Progenitor cell of endocrine pancreas (in vitro differentiated cells): ENCODE results near the gene MACF1. TPM values are rescaled to one million over a fixed set of nuclear protein-coding genes. Genes with fewer than 3 reads are reported as not detected.

Experiments used
- DNase-seq: peaks from one replicate; pipeline ENCODE4 v3.0.0; 2021; ENCODE audit warnings: low spot score; ENCODE audit not compliant: unreplicated experiment
- H3K27ac Mint-ChIP-seq: 2 replicates; pipeline ENCODE4 v1.8.0; 2021; ENCODE audit warnings: mild to moderate bottlenecking, moderate library complexity, mixed read lengths
- H3K27me3 Mint-ChIP-seq: 2 replicates; pipeline ENCODE4 v1.8.0; 2021; ENCODE audit warnings: mixed read lengths
- H3K36me3 Mint-ChIP-seq: 2 replicates; pipeline ENCODE4 v1.8.0; 2022; ENCODE audit warnings: mixed read lengths; ENCODE audit not compliant: insufficient read depth
- H3K4me1 Mint-ChIP-seq: 2 replicates; pipeline ENCODE4 v1.8.0; 2021; ENCODE audit warnings: low read depth, mixed read lengths
- H3K4me3 Mint-ChIP-seq: 2 replicates; pipeline ENCODE4 v1.8.0; 2021; ENCODE audit warnings: low read depth, mild to moderate bottlenecking, moderate library complexity, mixed read lengths
- H3K9me3 Mint-ChIP-seq: 2 replicates; pipeline ENCODE4 v1.8.0; 2021; ENCODE audit warnings: low read depth, mixed read lengths
- total RNA-seq: library from RNA; stranded (reverse); gene quantifications from 2 replicates; pipeline ENCODE4 v1.2.1, GENCODE V29; 2021
- TF ChIP-seq, protein P1 (sequence below): fragments of 200-600 bp; sonication (generic); IDR thresholded peaks from one replicate; pipeline ENCODE4 v1.5.0; 2021; ENCODE audit warnings: antibody characterized with exemption, mild to moderate bottlenecking; ENCODE audit not compliant: unreplicated experiment

Gene MACF1
- total RNA-seq, 1 donor from 2014 or later = 241 TPM

DNA sequence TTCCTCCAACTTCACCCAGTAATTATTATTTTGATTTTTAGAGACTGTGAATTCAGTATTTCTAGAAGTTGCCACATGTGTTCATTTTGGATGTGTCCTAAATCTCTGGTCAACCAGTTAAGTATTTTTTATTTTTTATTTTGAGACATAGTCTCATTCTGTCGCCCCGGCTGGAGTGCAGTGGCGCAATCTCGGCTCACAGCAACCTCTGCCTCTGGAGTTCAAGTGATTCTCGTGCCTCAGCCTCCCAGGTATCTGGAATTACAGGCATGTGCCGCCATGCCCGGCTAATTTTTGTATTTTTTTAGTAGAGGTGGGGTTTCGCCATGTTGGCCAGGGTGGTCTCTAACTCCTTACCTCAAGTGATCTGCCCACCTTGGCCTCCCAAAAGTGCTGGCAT, 8.0 kb downstream of the MACF1 start:
- no peaks in the 10 kb centered on the region for H3K9me3 Mint-ChIP-seq
- no peak for DNase-seq
- no peak overlapping the region for H3K4me3 Mint-ChIP-seq
- no peaks in the 10 kb centered on the region for H3K27me3 Mint-ChIP-seq
- peak overlapping the region; percentile 56 for H3K27ac Mint-ChIP-seq
- H3K4me1 Mint-ChIP-seq = peaks cover 24% of the 10 kb centered on the region
- no peaks in the 10 kb centered on the region for H3K36me3 Mint-ChIP-seq
- TF ChIP-seq, protein P1, sequence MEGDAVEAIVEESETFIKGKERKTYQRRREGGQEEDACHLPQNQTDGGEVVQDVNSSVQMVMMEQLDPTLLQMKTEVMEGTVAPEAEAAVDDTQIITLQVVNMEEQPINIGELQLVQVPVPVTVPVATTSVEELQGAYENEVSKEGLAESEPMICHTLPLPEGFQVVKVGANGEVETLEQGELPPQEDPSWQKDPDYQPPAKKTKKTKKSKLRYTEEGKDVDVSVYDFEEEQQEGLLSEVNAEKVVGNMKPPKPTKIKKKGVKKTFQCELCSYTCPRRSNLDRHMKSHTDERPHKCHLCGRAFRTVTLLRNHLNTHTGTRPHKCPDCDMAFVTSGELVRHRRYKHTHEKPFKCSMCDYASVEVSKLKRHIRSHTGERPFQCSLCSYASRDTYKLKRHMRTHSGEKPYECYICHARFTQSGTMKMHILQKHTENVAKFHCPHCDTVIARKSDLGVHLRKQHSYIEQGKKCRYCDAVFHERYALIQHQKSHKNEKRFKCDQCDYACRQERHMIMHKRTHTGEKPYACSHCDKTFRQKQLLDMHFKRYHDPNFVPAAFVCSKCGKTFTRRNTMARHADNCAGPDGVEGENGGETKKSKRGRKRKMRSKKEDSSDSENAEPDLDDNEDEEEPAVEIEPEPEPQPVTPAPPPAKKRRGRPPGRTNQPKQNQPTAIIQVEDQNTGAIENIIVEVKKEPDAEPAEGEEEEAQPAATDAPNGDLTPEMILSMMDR = no peak

DNA sequence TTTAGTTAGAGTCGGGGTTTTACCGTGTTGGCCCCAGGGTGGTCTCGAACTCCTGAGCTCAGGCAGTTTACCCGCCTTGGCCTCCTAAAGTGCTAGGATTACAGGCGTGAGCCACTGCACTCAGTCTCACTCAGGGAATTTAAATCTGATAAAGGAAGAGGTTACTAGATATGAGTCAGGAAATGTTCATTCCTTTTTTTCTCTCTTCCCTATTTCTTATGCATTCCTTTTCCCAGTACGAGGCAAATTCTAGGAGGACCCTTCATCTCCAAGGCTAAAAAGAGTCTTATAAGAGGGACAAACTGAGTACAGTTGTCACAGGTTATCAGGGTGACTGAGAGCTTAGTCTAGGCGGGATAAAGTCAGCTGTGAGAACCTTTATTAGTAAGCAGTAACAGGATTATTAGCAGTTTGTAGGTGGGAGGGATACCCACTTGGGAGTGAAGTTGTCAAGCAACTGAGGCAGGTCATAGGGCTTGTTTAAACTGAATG, 9.1 kb downstream of the MACF1 start:
- H3K27me3 Mint-ChIP-seq = no peaks in the 10 kb centered on the region
- peak overlapping the region; percentile 91 for H3K27ac Mint-ChIP-seq
- H3K9me3 Mint-ChIP-seq = no peaks in the 10 kb centered on the region
- H3K36me3 Mint-ChIP-seq = no peaks in the 10 kb centered on the region
- peak overlapping the region; percentile 1 for H3K4me3 Mint-ChIP-seq
- TF ChIP-seq, protein P1 = no peak
- no peak for DNase-seq
- peaks cover 26% of the 10 kb centered on the region for H3K4me1 Mint-ChIP-seq

DNA sequence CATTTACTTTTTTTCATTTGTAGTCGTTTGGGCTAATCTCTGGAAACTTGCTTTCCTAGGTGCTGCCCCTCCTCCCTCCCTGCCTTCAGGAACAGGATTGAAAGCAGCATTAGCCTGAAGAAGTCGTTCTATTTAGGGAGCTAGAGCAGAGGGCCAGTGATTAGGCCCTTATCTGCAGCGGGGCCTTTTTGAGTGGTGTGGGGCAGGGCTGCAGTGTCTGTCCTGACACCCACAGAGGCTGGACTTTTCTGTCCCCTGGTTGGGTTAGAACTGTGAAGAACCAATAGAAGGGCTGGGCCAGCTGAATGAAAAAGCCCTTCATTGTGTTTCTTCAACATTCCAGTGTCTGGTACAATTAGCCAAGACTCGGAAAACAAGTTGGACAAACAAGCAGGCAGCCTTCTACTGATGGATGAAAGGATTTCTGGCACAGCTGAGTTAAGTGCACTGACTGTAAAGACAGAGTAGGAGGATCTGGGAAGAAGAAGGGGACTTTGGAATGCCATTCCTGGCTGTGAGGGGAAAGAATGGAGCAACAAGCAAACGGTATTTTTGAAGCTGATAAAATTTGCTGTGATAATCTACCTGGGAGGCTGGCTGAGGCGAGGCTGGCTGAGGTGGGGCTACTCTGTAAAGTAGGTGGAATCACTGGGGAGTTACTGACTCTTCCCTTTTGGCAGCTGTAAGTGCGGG, 9.7 kb downstream of the MACF1 start:
- Mint-ChIP-seq H3K36me3 (no peaks in the 10 kb centered on the region), H3K9me3 (no peaks in the 10 kb centered on the region), H3K27ac (peak overlapping the region; percentile 91), H3K4me1 (peaks cover 27% of the 10 kb centered on the region), H3K27me3 (no peaks in the 10 kb centered on the region), H3K4me3 (peak overlapping the region; percentile 7)
- TF ChIP-seq, protein P1 = no peak
- peak; percentile 20 for DNase-seq

DNA sequence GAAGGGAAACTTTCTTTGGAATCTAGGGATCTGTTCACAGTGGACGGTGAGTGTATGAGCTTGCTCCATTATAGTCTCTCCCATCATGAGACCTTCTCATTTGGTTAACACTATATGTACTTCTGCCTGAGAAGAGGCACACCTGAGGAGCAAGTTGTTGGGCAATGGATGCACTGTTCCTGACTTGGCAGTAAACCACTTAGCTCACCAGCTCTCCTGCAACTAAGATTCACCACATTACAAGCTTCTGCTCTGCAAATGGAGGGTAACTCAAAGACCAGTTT, 10.2 kb downstream of the MACF1 start:
- H3K27me3 Mint-ChIP-seq = no peaks in the 10 kb centered on the region
- H3K4me1 Mint-ChIP-seq = peaks cover 30% of the 10 kb centered on the region
- H3K36me3 Mint-ChIP-seq = no peaks in the 10 kb centered on the region
- DNase-seq = no peak
- peak overlapping the region; percentile 91 for H3K27ac Mint-ChIP-seq
- H3K4me3 Mint-ChIP-seq = no peak overlapping the region
- TF ChIP-seq, protein P1 = no peak
- no peaks in the 10 kb centered on the region for H3K9me3 Mint-ChIP-seq

DNA sequence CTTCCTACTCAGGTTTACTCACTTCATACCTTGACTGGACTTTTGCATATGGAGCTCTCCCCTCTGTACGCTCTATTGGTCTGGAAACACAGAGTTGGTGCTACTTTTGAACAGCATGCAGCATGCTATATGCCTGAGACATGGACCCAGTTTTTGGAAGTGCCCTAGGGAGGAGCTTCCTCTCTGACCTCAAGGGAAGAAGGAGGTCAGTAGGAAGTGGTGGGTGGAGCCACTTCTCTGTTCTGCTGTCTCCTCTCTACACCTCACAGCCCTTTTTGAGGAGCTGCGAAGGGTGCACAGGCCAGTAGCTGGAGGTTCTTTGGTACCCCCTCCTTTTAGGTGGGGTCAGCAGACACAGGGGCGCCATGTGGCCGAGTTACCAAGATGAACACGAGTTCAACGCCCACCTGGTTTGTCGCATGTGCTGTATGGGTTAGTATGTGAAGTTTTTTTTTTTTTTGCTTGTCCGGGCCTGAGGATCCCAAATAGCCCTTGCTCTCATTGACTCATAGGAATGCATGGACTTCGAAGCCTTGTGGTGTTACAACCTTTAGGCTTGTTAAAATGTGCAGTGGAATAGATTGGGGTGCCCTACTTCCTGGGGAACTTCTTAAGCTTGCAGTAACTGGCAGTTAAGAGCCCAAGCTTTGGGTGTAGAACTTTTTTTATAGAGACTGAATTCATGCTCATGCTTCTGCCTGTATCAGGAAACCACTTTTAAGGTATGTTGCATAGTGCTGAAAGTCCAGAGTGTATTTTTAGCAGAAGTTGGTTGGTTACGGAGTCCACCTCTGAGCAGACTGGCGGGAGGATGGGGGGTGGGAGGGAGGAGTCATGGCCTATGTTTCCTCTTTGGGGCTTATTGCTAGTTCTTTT, 10.7 kb downstream of the MACF1 start:
- H3K9me3 Mint-ChIP-seq = no peaks in the 10 kb centered on the region
- no peaks in the 10 kb centered on the region for H3K27me3 Mint-ChIP-seq
- H3K4me3 Mint-ChIP-seq = no peak overlapping the region
- H3K4me1 Mint-ChIP-seq = peaks cover 30% of the 10 kb centered on the region
- peak overlapping the region; percentile 91 for H3K27ac Mint-ChIP-seq
- no peaks in the 10 kb centered on the region for H3K36me3 Mint-ChIP-seq
- DNase-seq = no peak
- TF ChIP-seq, protein P1 = no peak
